OCI-LY3 (cell line): ENCODE results near the gene MBIP.

Experiments used
- H2AFZ ChIP-seq: fragments of 200-600, 300-600 bp; shearing (Covaris generic); 2 replicates; pipeline ENCODE4 v1.6.0; 2014; ENCODE audit warnings: antibody characterized with exemption, low read depth, low read length
- H3K27ac ChIP-seq: fragments of 200-600, 300-600 bp; sonication (generic); 2 replicates; pipeline ENCODE4 v1.5.1; 2014; ENCODE audit warnings: mild to moderate bottlenecking, low read length, moderate library complexity, mixed read lengths
- H3K27me3 ChIP-seq: fragments of 200-600, 300-600 bp; sonication (generic); 2 replicates; pipeline ENCODE4 v1.6.1; 2014; ENCODE audit warnings: low read depth, low read length, mixed read lengths
- H3K36me3 ChIP-seq: fragments of 200-600, 300-600 bp; sonication (generic); replicated peaks from 2 replicates; pipeline ENCODE3; 2014; ENCODE audit warnings: low read depth, low read length, mixed read lengths
- H3K4me1 ChIP-seq: fragments of 300-600, 200-600 bp; sonication (generic); 2 replicates; pipeline ENCODE4 v1.6.1; 2014; ENCODE audit warnings: low read length, mixed read lengths
- H3K4me2 ChIP-seq: fragments of 200-600, 300-600 bp; sonication (generic); 2 replicates; pipeline ENCODE4 v1.6.1; 2014; ENCODE audit warnings: low read length, mixed read lengths
- H3K4me3 ChIP-seq: fragments of 300-600, 200-600 bp; sonication (generic); 2 replicates; pipeline ENCODE4 v1.5.1; 2014; ENCODE audit warnings: antibody characterized with exemption, mild to moderate bottlenecking, low read length, moderate library complexity
- H3K79me2 ChIP-seq: fragments of 300-600, 200-600 bp; shearing (Covaris generic); 2 replicates; pipeline ENCODE4 v1.6.1; 2014; ENCODE audit warnings: mild to moderate bottlenecking, low read length, mixed read lengths
- H3K9ac ChIP-seq: fragments of 300-600, 200-600 bp; shearing (Covaris generic); 2 replicates; pipeline ENCODE4 v1.6.0; 2014; ENCODE audit warnings: mild to moderate bottlenecking, low read length, moderate library complexity
- H3K9me3 ChIP-seq: fragments of 200-600, 300-600 bp; shearing (Covaris generic); 2 replicates; pipeline ENCODE4 v1.6.1; 2014; ENCODE audit warnings: low read length, mixed read lengths; ENCODE audit not compliant: insufficient read depth
- H4K20me1 ChIP-seq: fragments of 200-600, 300-600 bp; sonication (generic); 2 replicates; pipeline ENCODE4 v1.6.1; 2016; ENCODE audit warnings: low read length, mixed read lengths; ENCODE audit not compliant: insufficient read depth
- CTCF ChIP-seq: fragments of 200-600, 300-600 bp; sonication (generic); IDR thresholded peaks from 2 replicates; pipeline ENCODE4 v1.5.1; 2014; ENCODE audit warnings: antibody characterized with exemption, low read length, low read depth
- EZH2phosphoT487 ChIP-seq: fragments of 200-600 bp; shearing (Covaris generic); IDR thresholded peaks from 2 replicates; pipeline ENCODE4 v1.6.1; 2018; ENCODE audit warnings: antibody characterized with exemption, mixed run types, low read depth

The MBIP gene

GRCh38 chr14:36320897-36321381 is 502 bp upstream of the MBIP start:
- no peaks in the 10 kb centered on the region for H3K27me3 ChIP-seq
- TF ChIP-seq EZH2phosphoT487, result no peak
- TF ChIP-seq CTCF, result no peak
- H3K27ac ChIP-seq, result peak overlapping the region; percentile 15
- no peaks in the 10 kb centered on the region for H3K36me3 ChIP-seq
- peaks cover 46% of the 10 kb centered on the region for H3K79me2 ChIP-seq
- H3K4me2 ChIP-seq, result peak overlapping the region; percentile 53
- peaks cover 14% of the 10 kb centered on the region; the same call in 1 of the 2 replicates for H4K20me1 ChIP-seq
- H3K9me3 ChIP-seq, result no peaks in the 10 kb centered on the region
- H3K4me1 ChIP-seq, result peaks cover 34% of the 10 kb centered on the region
- H2AFZ ChIP-seq, result peak overlapping the region; percentile 88
- H3K4me3 ChIP-seq, result peak overlapping the region; percentile 98
- peak overlapping the region; percentile 88 for H3K9ac ChIP-seq

- Histone ChIP-seq H3K36me3 (no peaks in the 10 kb centered on the region), H3K9ac (peak overlapping the region; percentile 88), H2AFZ (peak overlapping the region; percentile 60; the same call in 1 of the 2 replicates), H3K4me1 (peaks cover 43% of the 10 kb centered on the region), H3K4me2 (peak overlapping the region; percentile 76), H3K4me3 (peak overlapping the region; percentile 98), H3K27me3 (no peaks in the 10 kb centered on the region), H4K20me1 (peaks cover 14% of the 10 kb centered on the region; the same call in 1 of the 2 replicates), H3K9me3 (no peaks in the 10 kb centered on the region), H3K79me2 (peaks cover 55% of the 10 kb centered on the region), H3K27ac (peak overlapping the region; percentile 64)
- TF ChIP-seq EZH2phosphoT487, result no peak
Observed at GRCh38 chr14:36319899-36320199, 588 bp downstream of the MBIP start.

DNA sequence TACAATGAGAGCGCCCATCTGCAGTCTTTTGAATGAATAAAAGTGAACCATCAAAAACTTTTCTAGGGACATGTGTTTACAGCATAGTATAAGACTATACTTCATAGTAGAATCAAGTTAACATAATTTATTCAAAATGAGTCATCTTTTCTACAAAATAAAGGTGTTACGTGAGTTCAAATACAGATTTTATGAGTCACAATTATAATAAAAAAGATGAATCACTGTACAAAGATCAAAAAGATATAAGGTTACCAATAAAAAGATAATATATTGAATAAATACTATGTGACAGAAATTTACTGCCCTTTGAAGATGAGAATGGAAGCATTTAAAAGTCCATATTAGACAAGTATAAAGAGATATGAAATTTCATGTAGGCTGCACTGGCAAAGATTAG is 2.8 kb downstream of the MBIP start:
- H3K4me2 ChIP-seq, result peak overlapping the region; percentile 76; the same call in 1 of the 2 replicates
- no peak overlapping the region for H3K4me3 ChIP-seq
- peaks cover 12% of the 10 kb centered on the region for H3K36me3 ChIP-seq
- no peak overlapping the region for H2AFZ ChIP-seq
- H3K27me3 ChIP-seq, result no peaks in the 10 kb centered on the region
- H3K79me2 ChIP-seq, result peaks cover 72% of the 10 kb centered on the region
- TF ChIP-seq EZH2phosphoT487, result no peak
- TF ChIP-seq CTCF, result no peak
- peaks cover 21% of the 10 kb centered on the region for H4K20me1 ChIP-seq
- no peak overlapping the region for H3K9ac ChIP-seq
- no peaks in the 10 kb centered on the region for H3K9me3 ChIP-seq
- H3K4me1 ChIP-seq, result peaks cover 59% of the 10 kb centered on the region
- no peak overlapping the region for H3K27ac ChIP-seq

DNA sequence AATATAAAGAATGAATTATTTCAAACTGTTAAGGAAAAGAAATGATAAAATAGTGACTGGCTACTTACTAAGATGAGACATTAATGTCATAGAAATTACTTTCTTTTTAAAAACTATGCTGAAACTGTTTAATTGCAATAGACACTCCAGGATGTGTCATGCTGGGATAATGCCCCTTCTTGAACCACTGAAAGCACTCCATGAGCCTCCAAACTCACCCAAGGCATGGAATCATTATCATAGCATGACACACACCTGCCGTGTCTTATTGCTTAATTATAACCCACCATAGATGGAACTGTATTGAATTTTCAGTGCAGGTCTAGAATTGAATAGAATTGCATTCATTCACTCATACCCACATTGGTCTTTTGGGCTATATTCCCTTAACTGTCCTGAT is 4.3 kb downstream of the MBIP start:
- H2AFZ ChIP-seq, result no peak overlapping the region
- H3K4me3 ChIP-seq, result peak overlapping the region; percentile 14; the same call in 1 of the 2 replicates
- no peaks in the 10 kb centered on the region for H3K27me3 ChIP-seq
- H3K4me1 ChIP-seq, result peaks cover 55% of the 10 kb centered on the region
- TF ChIP-seq EZH2phosphoT487 (no peak), CTCF (no peak)
- peaks cover 18% of the 10 kb centered on the region for H3K36me3 ChIP-seq
- H3K9ac ChIP-seq, result no peak overlapping the region
- H3K27ac ChIP-seq, result no peak overlapping the region
- H3K9me3 ChIP-seq, result no peaks in the 10 kb centered on the region
- H3K4me2 ChIP-seq, result peak overlapping the region; percentile 85
- H4K20me1 ChIP-seq, result peaks cover 21% of the 10 kb centered on the region
- peaks cover 72% of the 10 kb centered on the region for H3K79me2 ChIP-seq
